H1 (cell line): Measurements from ENCODE around the gene LOXL1. TPM values are rescaled to one million over a fixed set of nuclear protein-coding genes. Genes with fewer than 3 reads are reported as not detected.

ENCODE experiments used
- CTCF ChIA-PET: fragments of 300-600 bp; sonication (Branson Sonifier 250); formaldehyde crosslinking; loops from one replicate; lab custom pipeline; 2021; ENCODE audit not compliant: partially characterized antibody; lab: Charles Lee
- POLR2A ChIA-PET: fragments of 300-600 bp; sonication (Branson Sonifier 250); formaldehyde crosslinking; loops from one replicate; lab custom pipeline; 2021; ENCODE audit warnings: inconsistent platforms; ENCODE audit not compliant: partially characterized antibody; lab: Charles Lee
- DNase-seq, 2 experiments: peaks; one replicate each; pipeline versions ENCODE4 v3.0.0 to v3.0.0-alpha.2; 2010 to 2022; ENCODE audit warnings: low spot score in 2 of 2, low read depth in 1 of 2, mixed read lengths in 1 of 2
- FAIRE-seq: peaks from 2 replicates; lab custom pipeline; 2011; peaks lifted over from hg19 to GRCh38; lab: Jason Lieb, UNC
- H2AFZ ChIP-seq: 2 replicates; pipeline ENCODE4 v1.8.1; 2012; ENCODE audit warnings: low read length, inconsistent platforms
- H2AK5ac ChIP-seq: 2 replicates; pipeline ENCODE4 v1.6.1; 2013; ENCODE audit warnings: low read depth, low read length
- H2BK120ac ChIP-seq: replicated peaks from 2 replicates; pipeline ENCODE3; 2013; ENCODE audit warnings: low read depth, low read length, inconsistent platforms
- H2BK12ac ChIP-seq: 2 replicates; pipeline ENCODE4 v1.6.1; 2013; ENCODE audit warnings: low read depth, low read length
- H2BK15ac ChIP-seq: 2 replicates; pipeline ENCODE4 v1.6.1; 2013; ENCODE audit warnings: low read length
- H2BK20ac ChIP-seq: 2 replicates; pipeline ENCODE4 v1.6.1; 2013; ENCODE audit warnings: low read length
- H2BK5ac ChIP-seq: 2 replicates; pipeline ENCODE4 v1.6.1; 2013; ENCODE audit warnings: low read depth, low read length
- H3K14ac ChIP-seq: 2 replicates; pipeline ENCODE4 v1.6.1; 2013; ENCODE audit warnings: inconsistent platforms; ENCODE audit not compliant: insufficient read length
- H3K18ac ChIP-seq: 2 replicates; pipeline ENCODE4 v1.6.1; 2013; ENCODE audit warnings: low read length; ENCODE audit errors: extremely low read depth
- H3K23ac ChIP-seq: 2 replicates; pipeline ENCODE4 v1.6.1; 2013; ENCODE audit warnings: inconsistent platforms; ENCODE audit not compliant: insufficient read length
- H3K23me2 ChIP-seq: 2 replicates; pipeline ENCODE4 v1.6.1; 2013; ENCODE audit warnings: low read depth, low read length
- H3K27ac ChIP-seq: 2 replicates; pipeline ENCODE4 v1.6.1; 2011; ENCODE audit warnings: low read depth, low read length, inconsistent platforms
- H3K27me3 ChIP-seq, 4 experiments: replicated peaks in 1 of 4; 1 replicate in 1 of 4; 2 replicates in 3 of 4; pipeline versions ENCODE4 v1.6.1 to v1.8.1; 2011 to 2013; ENCODE audit warnings: low read length in 3 of 4, mild to moderate bottlenecking in 3 of 4, inconsistent platforms in 2 of 4, mixed read lengths in 2 of 4, moderate library complexity in 1 of 4; ENCODE audit not compliant: control insufficient read depth in 3 of 4, insufficient read depth in 3 of 4; ENCODE audit errors: extremely low read depth in 1 of 4
- H3K36me3 ChIP-seq, 4 experiments: 2 replicates each; pipeline versions ENCODE4 v1.6.1 to v1.8.1; 2011 to 2013; ENCODE audit warnings: mild to moderate bottlenecking in 4 of 4, low read length in 3 of 4, moderate library complexity in 2 of 4, control low read depth in 1 of 4, inconsistent platforms in 1 of 4; ENCODE audit not compliant: insufficient read depth in 4 of 4, control insufficient read depth in 2 of 4
- H3K4ac ChIP-seq: replicated peaks from 2 replicates; pipeline ENCODE3; 2013; ENCODE audit warnings: low read length, low read depth, mixed read lengths, inconsistent platforms; ENCODE audit not compliant: insufficient read length
- H3K4me1 ChIP-seq, 4 experiments: replicated peaks in 1 of 4; 1 replicate in 1 of 4; 2 replicates in 3 of 4; pipeline versions ENCODE4 v1.6.1 to v1.8.1; 2011 to 2013; ENCODE audit warnings: low read length in 3 of 4, inconsistent platforms in 2 of 4, mixed read lengths in 1 of 4; ENCODE audit not compliant: insufficient read depth in 4 of 4, control insufficient read depth in 3 of 4
- H3K4me2 ChIP-seq, 2 experiments: 2 replicates each; pipeline versions ENCODE4 v1.6.1 to v1.8.1; 2011 to 2013; ENCODE audit warnings: low read depth in 2 of 2, low read length in 2 of 2, control low read depth in 1 of 2, inconsistent platforms in 1 of 2, mild to moderate bottlenecking in 1 of 2; ENCODE audit not compliant: insufficient read depth in 1 of 2
- H3K4me3 ChIP-seq, 4 experiments: fragments of 200-600, 300-600 bp in 1 of 4; sonication (generic), shearing (Covaris generic), sonication (Bioruptor Twin) in 1 of 4; 2 replicates each; pipeline versions ENCODE4 v1.5.1 to v1.8.1; 2011 to 2016; ENCODE audit warnings: low read length in 4 of 4, low read depth in 3 of 4, control low read depth in 2 of 4, inconsistent platforms in 2 of 4, mild to moderate bottlenecking in 2 of 4, mixed read lengths in 1 of 4, moderate library complexity in 1 of 4; ENCODE audit not compliant: insufficient read depth in 2 of 4; ENCODE audit errors: extremely low read depth in 1 of 4
- H3K56ac ChIP-seq: replicated peaks from 2 replicates; pipeline ENCODE3; 2013; ENCODE audit warnings: low read depth, mild to moderate bottlenecking, mixed read lengths, low read length, inconsistent platforms; ENCODE audit not compliant: insufficient read length
- H3K79me1 ChIP-seq: 2 replicates; pipeline ENCODE4 v1.6.1; 2013; ENCODE audit warnings: low read depth, low read length, control low read depth
- H3K79me2 ChIP-seq, 2 experiments: 2 replicates each; pipeline versions ENCODE4 v1.6.1 to v1.8.1; 2012 to 2013; ENCODE audit warnings: low read length in 2 of 2, mild to moderate bottlenecking in 2 of 2, inconsistent platforms in 1 of 2; ENCODE audit not compliant: insufficient read depth in 2 of 2, control insufficient read depth in 1 of 2
- H3K9ac ChIP-seq, 4 experiments: replicated peaks in 1 of 4; 1 replicate in 1 of 4; 2 replicates in 3 of 4; pipeline versions ENCODE4 v1.6.1 to v1.8.1; 2011 to 2013; ENCODE audit warnings: low read depth in 3 of 4, low read length in 3 of 4, control low read depth in 2 of 4, mild to moderate bottlenecking in 2 of 4, moderate library complexity in 2 of 4, inconsistent platforms in 1 of 4; ENCODE audit errors: extremely low read depth in 1 of 4
- H3K9me3 ChIP-seq, 2 experiments: 2 replicates each; pipeline versions ENCODE4 v1.6.1 to v1.8.1; 2012 to 2013; ENCODE audit warnings: mild to moderate bottlenecking in 2 of 2, moderate library complexity in 2 of 2, control low read depth in 1 of 2, inconsistent platforms in 1 of 2, low read depth in 1 of 2, low read length in 1 of 2, mixed read lengths in 1 of 2; ENCODE audit not compliant: insufficient read depth in 2 of 2
- H4K20me1 ChIP-seq, 2 experiments: replicated peaks in 1 of 2; 2 replicates each; pipeline versions ENCODE3 to v1.8.1; 2011 to 2013; ENCODE audit warnings: inconsistent platforms in 2 of 2, low read length in 2 of 2, mild to moderate bottlenecking in 1 of 2; ENCODE audit not compliant: insufficient read depth in 2 of 2, control insufficient read depth in 1 of 2
- H4K5ac ChIP-seq: 2 replicates; pipeline ENCODE4 v1.6.1; 2013; ENCODE audit warnings: low read length, low read depth, mixed read lengths, inconsistent platforms; ENCODE audit not compliant: insufficient read length
- H4K8ac ChIP-seq: 2 replicates; pipeline ENCODE4 v1.8.0; 2013; ENCODE audit warnings: mild to moderate bottlenecking, moderate library complexity, low read length, inconsistent platforms; ENCODE audit not compliant: insufficient read depth; ENCODE audit errors: extremely low read depth
- H4K91ac ChIP-seq: replicated peaks from 2 replicates; pipeline ENCODE3; 2013; ENCODE audit warnings: low read length, mixed read lengths, inconsistent platforms; ENCODE audit not compliant: insufficient read length
- ATF2 ChIP-seq: IDR thresholded peaks from 2 replicates; pipeline ENCODE4 v1.6.1; 2012; ENCODE audit warnings: low read length, inconsistent platforms
- CTCF ChIP-seq, 3 experiments: IDR thresholded peaks; 1 replicate in 2 of 3; 2 replicates in 1 of 3; pipeline versions ENCODE4 v1.5.1 to v1.6.1; 2011; ENCODE audit warnings: low read length in 3 of 3, mild to moderate bottlenecking in 3 of 3, inconsistent platforms in 2 of 3, low read depth in 1 of 3, moderate library complexity in 1 of 3; ENCODE audit not compliant: insufficient read depth in 1 of 3; ENCODE audit errors: control extremely low read depth in 1 of 3
- KDM4A ChIP-seq: IDR thresholded peaks from one replicate; pipeline ENCODE4 v1.7.1; 2012; ENCODE audit warnings: low read depth, mild to moderate bottlenecking, moderate library complexity, low read length, inconsistent platforms; ENCODE audit not compliant: severe bottlenecking
- RAD21 ChIP-seq, 2 experiments: IDR thresholded peaks in 1 of 2; conservative IDR thresholded peaks in 1 of 2; 2 replicates each; pipeline ENCODE4 v1.6.1; 2011; ENCODE audit warnings: low read depth in 2 of 2, low read length in 2 of 2, improper control_type of control experiment in 1 of 2, inconsistent platforms in 1 of 2, mild to moderate bottlenecking in 1 of 2, moderate library complexity in 1 of 2
- RXRA ChIP-seq: IDR thresholded peaks from 2 replicates; pipeline ENCODE4 v1.6.1; 2011; ENCODE audit warnings: low read depth, mild to moderate bottlenecking, low read length, moderate library complexity; ENCODE audit not compliant: insufficient read depth
- WGBS, 2 experiments: shearing (Covaris generic) in 1 of 2; methylation state at CpG; one replicate each; pipeline versions ENCODE4 v1.1.6 to v1.1.7; 2013 to 2015; ENCODE audit warnings: low lambda C conversion rate in 2 of 2, mixed read lengths in 2 of 2, inconsistent platforms in 1 of 2, low coverage in 1 of 2, missing lambda C conversion rate in 1 of 2; ENCODE audit not compliant: insufficient replicate concordance in 2 of 2, insufficient coverage in 1 of 2, insufficient read length in 1 of 2; ENCODE audit errors: extremely low coverage in 1 of 2, missing lambda C conversion rate in 1 of 2; 5-methylcytosine and 5-hydroxymethylcytosine counted together
- polyA plus RNA-seq, 7 experiments: library from polyadenylated mRNA; depleted of rRNA in 3 of 7; stranded (reverse) in 5 of 7; unstranded in 2 of 7; fragments of >200 nt in 5 of 7; fragments of 200-250 nt in 2 of 7; gene quantifications; 1 replicate in 5 of 7; 2 replicates in 1 of 7; 4 replicates in 1 of 7; pipeline versions ENCODE4 v1.2.1 to v1.2.3, GENCODE V29; 2011 to 2013; ENCODE audit warnings: missing spikeins in 2 of 7, mixed read lengths in 2 of 7
- total RNA-seq: library from RNA; stranded (reverse); fragmentation: NEBNext Ultra II Directional; extraction: Animal tissue kit (Norgen Biotek cat#: 25700); gene quantifications from 2 replicates; pipeline ENCODE4 v1.2.1, GENCODE V29; 2021

The LOXL1 gene
- total and polyA plus RNA-seq, 2 of the 8 experiments (the other 6 are each of a cell fraction or from before 2014, with no cell fraction given): 8.1 to 14.4 TPM

GRCh38 chr15:73972984-73973682 lies 46.9 kb downstream of the LOXL1 start:
- peak overlapping the region in 1 of 2 experiments; percentile 62; a peak in 3 of 4 replicates for H3K4me2 ChIP-seq
- H4K20me1 ChIP-seq: no peaks in the 10 kb centered on the region
- peak overlapping the region; percentile 98 for H2AFZ ChIP-seq
- peak overlapping the region; percentile 14; the same call in 1 of the 2 replicates for H2BK15ac ChIP-seq
- POLR2A ChIA-PET: interaction anchor here (1.1 to 1.5 kb wide), 2 partner anchors 21 to 22 kb away, joined by 3 to 5 read pairs; partner anchors contain the start of gene PML
- FAIRE-seq (peak; percentile 52), DNase-seq (peak; percentile 54 to 92)
- H3K27me3 ChIP-seq: peaks cover 0 to 4% (median 2%) of the 10 kb centered on the region in 4 experiments; a peak in 3 of 7 replicates
- H3K79me1 ChIP-seq: no peaks in the 10 kb centered on the region
- no peaks in the 10 kb centered on the region for H3K79me2 ChIP-seq
- no peak overlapping the region for H2BK12ac ChIP-seq
- 27% methylated on average over 20 of the region's 26 CpGs; no CpG with 5 or more reads in 1 of the 2 experiments for WGBS, 2 experiments
- CTCF ChIA-PET: interaction anchor here (0.5 to 12.9 kb wide), 39 partner anchors 9 to 1981 kb away, joined by 3 to 174 read pairs (median 4); partner anchors contain the start of genes PML and STOML1
- no peak overlapping the region for H3K56ac ChIP-seq
- H3K36me3 ChIP-seq: no peaks in the 10 kb centered on the region
- no peak overlapping the region for H3K9ac ChIP-seq
- TF ChIP-seq KDM4A (peak; percentile 45), CTCF (IDR thresholded peaks at IDR 0.05; ENCODE audit: control extremely low read depth in 1 of 3, insufficient read depth in 1 of 3, low read depth in 1 of 3, low read length in 3 of 3) (peak; percentile 82 to 94 (median 91)), RAD21 (IDR thresholded peaks at IDR 0.05 in 1 of 2, conservative IDR thresholded peaks at IDR 0.05 in 1 of 2; ENCODE audit: low read depth in 2 of 2, low read length in 2 of 2) (peak; percentile 97 to 99), ATF2 (no peak), RXRA (no peak)
- H2AK5ac ChIP-seq: no peak overlapping the region
- H2BK5ac ChIP-seq: no peak overlapping the region
- H3K4ac ChIP-seq: no peak overlapping the region
- H3K23ac ChIP-seq: no peak overlapping the region
- H3K27ac ChIP-seq: no peak overlapping the region
- no peak overlapping the region for H4K91ac ChIP-seq
- peak overlapping the region; percentile 45; the same call in 1 of the 2 replicates for H4K8ac ChIP-seq
- H3K9me3 ChIP-seq: no peaks in the 10 kb centered on the region; a peak in 1 of 4 replicates
- H3K18ac ChIP-seq: no peak overlapping the region; the same call in 1 of the 2 replicates
- no peak overlapping the region for H4K5ac ChIP-seq
- H3K4me3 ChIP-seq: peak overlapping the region in 1 of 4 experiments; percentile 44; a peak in 1 of 8 replicates
- no peak overlapping the region for H2BK20ac ChIP-seq
- H3K14ac ChIP-seq: no peak overlapping the region
- peak overlapping the region; percentile 39 for H2BK120ac ChIP-seq
- H3K23me2 ChIP-seq: no peaks in the 10 kb centered on the region
- peaks cover 0 to 8% (median 2%) of the 10 kb centered on the region in 4 experiments; a peak in 4 of 7 replicates for H3K4me1 ChIP-seq
